ENCODE data around the gene UBE3D.

DNA sequence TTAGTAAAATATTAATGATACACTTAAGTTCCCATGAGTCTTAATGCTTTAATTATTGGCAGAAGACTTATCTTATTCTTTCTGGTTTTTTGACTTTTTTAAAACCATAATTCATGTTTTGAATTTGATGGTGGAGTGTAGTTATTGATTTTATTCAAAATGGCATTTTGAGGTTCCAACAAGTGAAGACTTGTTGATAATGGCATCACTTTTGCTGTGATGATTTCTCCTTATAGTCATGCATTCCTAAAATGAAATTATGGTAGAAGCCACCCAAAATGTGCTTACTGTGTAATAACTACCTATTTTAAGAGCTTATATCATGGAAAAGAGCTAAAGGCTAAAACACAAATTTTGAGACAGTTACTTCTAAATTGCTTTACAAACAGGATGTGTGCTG lies 4.0 kb upstream of the UBE3D start:
- no peak for TF ChIP-seq POLR2A (IDR thresholded peaks at IDR 0.05)
- TF ChIP-seq, protein P1, sequence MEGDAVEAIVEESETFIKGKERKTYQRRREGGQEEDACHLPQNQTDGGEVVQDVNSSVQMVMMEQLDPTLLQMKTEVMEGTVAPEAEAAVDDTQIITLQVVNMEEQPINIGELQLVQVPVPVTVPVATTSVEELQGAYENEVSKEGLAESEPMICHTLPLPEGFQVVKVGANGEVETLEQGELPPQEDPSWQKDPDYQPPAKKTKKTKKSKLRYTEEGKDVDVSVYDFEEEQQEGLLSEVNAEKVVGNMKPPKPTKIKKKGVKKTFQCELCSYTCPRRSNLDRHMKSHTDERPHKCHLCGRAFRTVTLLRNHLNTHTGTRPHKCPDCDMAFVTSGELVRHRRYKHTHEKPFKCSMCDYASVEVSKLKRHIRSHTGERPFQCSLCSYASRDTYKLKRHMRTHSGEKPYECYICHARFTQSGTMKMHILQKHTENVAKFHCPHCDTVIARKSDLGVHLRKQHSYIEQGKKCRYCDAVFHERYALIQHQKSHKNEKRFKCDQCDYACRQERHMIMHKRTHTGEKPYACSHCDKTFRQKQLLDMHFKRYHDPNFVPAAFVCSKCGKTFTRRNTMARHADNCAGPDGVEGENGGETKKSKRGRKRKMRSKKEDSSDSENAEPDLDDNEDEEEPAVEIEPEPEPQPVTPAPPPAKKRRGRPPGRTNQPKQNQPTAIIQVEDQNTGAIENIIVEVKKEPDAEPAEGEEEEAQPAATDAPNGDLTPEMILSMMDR (IDR thresholded peaks at IDR 0.05), result no peak

All from testis (tissue), 2 donors.